KG1 (cell line): Measurements from ENCODE around the gene TNS4.

Experiments
- DNase-seq: peaks from one replicate; lab custom pipeline; 2025; lab: John Stamatoyannopoulos, UW

Gene TNS4

DNA sequence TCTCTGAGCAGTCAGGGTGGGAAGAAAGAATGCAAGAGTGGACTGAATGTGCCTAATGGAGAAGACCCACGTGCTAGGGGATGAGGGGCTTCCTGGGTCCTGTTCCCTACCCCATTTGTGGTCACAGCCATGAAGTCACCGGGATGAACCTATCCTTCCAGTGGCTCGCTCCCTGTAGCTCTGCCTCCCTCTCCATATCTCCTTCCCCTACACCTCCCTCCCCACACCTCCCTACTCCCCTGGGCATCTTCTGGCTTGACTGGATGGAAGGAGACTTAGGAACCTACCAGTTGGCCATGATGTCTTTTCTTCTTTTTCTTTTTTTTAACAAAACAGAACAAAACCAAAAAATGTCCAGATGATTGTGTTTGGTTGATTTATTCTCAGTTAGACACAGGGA, 44.1 kb downstream of the TNS4 start:
- DNase-seq = no peak

DNA sequence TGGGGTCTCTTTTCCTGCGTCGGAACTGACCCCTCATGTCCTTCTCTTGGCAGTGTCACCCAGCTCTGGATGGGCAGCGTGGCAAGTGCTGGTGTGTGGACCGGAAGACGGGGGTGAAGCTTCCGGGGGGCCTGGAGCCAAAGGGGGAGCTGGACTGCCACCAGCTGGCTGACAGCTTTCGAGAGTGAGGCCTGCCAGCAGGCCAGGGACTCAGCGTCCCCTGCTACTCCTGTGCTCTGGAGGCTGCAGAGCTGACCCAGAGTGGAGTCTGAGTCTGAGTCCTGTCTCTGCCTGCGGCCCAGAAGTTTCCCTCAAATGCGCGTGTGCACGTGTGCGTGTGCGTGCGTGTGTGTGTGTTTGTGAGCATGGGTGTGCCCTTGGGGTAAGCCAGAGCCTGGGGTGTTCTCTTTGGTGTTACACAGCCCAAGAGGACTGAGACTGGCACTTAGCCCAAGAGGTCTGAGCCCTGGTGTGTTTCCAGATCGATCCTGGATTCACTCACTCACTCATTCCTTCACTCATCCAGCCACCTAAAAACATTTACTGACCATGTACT, 44.9 kb downstream of the TNS4 start:
- no peak for DNase-seq

DNA sequence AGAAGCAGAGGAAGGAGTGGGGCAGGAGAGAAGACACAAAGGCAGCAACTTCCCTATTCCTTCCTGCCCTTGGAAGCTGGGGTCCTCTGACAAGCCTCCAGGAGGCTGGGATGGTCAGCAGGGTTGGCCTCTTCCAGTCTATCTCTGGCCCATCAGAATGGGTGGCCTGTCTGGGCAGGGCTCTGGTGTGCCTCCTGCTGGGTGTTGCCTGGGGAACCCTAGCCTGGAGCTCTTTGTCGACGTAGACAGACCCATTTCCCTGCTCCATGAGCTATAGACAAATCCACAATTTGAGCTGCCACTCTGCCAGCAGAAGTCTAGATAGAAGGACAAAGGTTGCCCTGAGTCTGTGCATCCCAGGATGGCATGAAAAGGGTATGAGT, 46.8 kb downstream of the TNS4 start:
- DNase-seq = no peak

- DNase-seq = no peak
Measured at GRCh38 chr17:40453881-40454612, 47.4 kb downstream of the TNS4 start.

- DNase-seq = no peak
Measured at GRCh38 chr17:40452921-40453378, 48.5 kb downstream of the TNS4 start.

- DNase-seq = no peak
Measured at GRCh38 chr17:40452216-40452787, 49.1 kb downstream of the TNS4 start.

DNA sequence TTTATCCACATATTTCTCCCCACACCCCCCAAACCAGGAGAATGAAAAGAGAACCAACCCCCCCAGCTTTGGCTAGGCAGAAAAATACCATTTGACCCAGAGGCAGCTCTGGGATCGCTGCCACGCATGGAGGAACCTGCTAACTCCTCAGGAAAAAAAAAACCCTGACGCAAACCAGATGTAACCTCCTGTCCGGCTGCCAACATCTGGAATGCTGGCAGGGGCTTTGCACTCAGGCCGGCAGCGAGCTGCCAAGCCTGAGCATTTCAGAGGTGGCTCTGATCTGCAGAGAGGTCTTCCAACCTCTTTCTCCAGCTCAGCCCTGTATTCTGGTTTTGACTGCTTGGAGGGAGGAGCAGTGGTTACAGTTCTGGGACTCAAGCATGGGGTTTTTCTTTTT, 50.0 kb downstream of the TNS4 start:
- DNase-seq = no peak

GRCh38 chr17:40450175-40450574, 51.2 kb downstream of the TNS4 start:
- no peak for DNase-seq

DNA sequence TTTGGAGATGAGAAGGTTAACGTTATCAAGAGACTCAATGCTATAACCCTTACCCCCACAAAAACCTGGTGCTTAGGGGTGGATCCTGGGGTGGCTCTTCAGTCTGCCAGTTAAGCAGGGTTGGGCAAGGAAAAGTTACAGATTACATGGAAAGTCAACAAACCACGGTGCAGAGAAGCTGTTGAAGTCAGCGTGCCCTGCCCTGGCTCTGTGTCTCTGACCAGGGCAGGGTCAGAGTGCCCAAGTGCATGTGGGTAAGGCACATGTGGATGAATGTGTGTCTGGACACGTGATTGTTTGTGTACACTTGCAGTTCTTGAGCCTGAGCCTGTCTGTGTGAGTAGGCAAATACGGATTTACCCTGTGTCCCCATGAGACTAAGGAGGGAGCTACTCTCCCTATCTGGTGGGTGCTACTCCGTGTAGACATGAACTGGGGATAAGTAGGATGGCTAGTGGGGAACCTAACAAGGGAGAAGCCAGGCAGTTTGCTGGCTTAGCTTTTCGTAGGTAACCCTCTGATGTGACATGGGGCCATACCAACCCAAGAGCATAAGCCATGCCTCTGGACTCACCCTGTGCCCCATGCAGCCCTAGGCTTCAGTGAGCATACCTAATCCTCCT, 52.7 kb downstream of the TNS4 start:
- no peak for DNase-seq

DNA sequence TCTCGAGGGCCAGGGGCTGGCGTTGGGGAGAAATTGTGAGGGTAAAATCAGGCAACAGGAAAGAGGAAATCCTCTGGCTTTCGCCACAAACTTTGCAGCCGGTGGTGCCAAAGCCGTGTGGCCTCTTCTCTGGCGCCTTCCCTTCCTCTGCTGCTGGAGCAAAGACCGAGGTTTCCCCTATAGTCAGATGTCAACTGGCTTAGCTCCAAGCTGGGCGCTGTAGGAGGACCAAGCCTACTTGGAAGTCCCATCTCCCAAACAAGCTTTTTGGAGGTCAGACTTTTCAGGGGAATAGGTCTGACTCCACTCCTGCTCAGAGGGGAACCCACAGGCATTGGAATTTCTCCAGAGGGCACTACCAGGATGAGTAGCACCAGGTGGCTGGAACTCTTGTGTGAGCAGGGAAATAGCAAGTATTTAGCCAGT, 53.2 kb downstream of the TNS4 start:
- peak; percentile 48 for DNase-seq

GRCh38 chr17:40447806-40448205, 53.6 kb downstream of the TNS4 start:
- DNase-seq = no peak

- DNase-seq = no peak
Measured at GRCh38 chr17:40447148-40447644, 54.2 kb downstream of the TNS4 start.

GRCh38 chr17:40445751-40446468, 55.5 kb downstream of the TNS4 start:
- no peak for DNase-seq

GRCh38 chr17:40443988-40444899, 57.2 kb downstream of the TNS4 start:
- no peak for DNase-seq

DNA sequence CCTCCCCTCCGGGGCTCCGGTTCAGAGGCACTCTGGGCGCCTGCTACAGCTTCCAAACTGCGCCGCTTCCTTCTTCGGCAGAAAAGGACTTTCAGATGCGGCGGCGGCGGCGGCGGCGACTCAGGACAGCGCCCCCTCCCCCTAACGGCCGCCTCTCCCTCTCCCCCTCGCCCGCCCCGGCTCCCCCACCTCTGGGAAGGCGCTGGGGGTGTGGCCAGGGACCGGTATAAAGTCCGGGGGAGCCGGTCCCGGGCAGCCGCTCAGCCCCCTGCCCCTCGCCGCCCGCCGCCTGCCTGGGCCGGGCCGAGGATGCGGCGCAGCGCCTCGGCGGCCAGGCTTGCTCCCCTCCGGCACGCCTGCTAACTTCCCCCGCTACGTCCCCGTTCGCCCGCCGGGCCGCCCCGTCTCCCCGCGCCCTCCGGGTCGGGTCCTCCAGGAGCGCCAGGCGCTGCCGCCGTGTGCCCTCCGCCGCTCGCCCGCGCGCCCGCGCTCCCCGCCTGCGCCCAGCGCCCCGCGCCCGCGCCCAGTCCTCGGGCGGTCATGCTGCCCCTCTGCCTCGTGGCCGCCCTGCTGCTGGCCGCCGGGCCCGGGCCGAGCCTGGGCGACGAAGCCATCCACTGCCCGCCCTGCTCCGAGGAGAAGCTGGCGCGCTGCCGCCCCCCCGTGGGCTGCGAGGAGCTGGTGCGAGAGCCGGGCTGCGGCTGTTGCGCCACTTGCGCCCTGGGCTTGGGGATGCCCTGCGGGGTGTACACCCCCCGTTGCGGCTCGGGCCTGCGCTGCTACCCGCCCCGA, 58.0 kb downstream of the TNS4 start, which contains the start of gene IGFBP4:
IGFBP4 (plus strand) TSS at position 255 of the 792 bp plus-strand sequence; CDS start at position 541, 286 bp downstream.
- DNase-seq = peak; percentile 53

- no peak for DNase-seq
Measured at GRCh38 chr17:40442392-40443195, 58.8 kb downstream of the TNS4 start.

DNA sequence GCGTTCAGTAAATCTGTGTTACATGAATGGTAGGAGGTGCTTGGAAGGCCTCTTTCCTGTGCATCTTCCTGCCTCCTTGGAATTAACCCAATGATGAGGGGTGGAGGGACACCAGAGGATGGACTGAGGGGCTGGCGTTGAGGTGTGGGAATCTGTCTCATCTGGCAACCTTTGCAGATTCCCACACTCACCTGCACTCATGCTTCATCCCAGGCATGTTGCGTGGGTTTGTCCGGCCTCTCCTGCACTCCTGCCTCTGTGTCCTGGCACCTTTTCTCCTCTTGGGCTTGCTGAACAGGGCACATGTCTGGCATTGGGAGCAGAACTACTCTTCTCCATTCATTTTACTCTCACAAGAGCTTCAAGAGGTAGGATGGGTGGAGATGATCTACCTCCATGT, 61.3 kb downstream of the TNS4 start:
- no peak for DNase-seq

GRCh38 chr17:40437095-40437732, 64.2 kb downstream of the TNS4 start:
- no peak for DNase-seq

GRCh38 chr17:40436636-40437035, 64.8 kb downstream of the TNS4 start:
- no peak for DNase-seq
